Measurements from ENCODE around the gene ZNF474.

The ZNF474 gene

DNA sequence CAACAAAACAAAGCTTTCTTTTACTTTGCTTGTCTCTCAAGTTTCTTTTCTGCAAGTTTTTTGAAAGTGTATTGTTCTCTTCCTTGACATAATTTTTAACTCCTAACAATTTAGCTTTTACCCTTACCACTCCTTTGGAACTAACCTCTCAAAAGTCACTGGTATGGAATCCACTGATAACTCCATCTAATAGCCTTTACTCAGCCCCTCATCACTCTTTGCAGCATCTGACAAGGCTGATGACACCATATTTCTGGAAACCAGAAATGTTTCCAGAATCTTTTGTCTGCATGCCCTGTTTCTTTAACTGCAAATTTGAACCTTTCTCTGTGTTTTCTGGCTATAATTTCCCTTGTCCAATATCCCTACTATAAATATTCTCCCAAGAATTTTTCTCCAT, 46.5 kb downstream of the ZNF474 start:
- Mint-ChIP-seq H3K36me3 (no peaks in the 10 kb centered on the region), H3K4me1 (ENCODE audit: low read depth) (peaks cover under 1% of the 10 kb centered on the region), H3K27me3 (no peaks in the 10 kb centered on the region), H3K9me3 (ENCODE audit: low read depth) (no peaks in the 10 kb centered on the region), H3K4me3 (no peak overlapping the region), H3K27ac (no peak overlapping the region)

DNA sequence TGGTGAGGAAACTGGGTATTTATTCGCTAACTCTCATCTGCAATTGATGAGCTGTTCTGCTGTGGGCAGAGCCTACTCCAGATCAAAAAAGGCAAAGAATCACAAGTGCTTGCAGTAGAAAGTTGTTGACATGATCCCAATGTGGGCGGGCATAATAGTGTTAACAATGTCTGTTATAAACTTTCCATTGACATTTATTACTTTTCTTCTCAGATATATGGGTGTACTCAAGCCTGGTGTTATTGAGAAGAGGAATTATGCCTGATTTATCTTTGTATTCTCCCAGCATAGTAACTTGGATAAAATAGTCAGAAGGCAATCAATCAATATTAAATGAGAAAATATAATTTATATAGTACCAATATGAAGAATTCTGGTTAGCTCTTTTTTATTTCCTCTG, 47.8 kb downstream of the ZNF474 start:
- H3K4me1 Mint-ChIP-seq (ENCODE audit: low read depth), result peaks cover 4% of the 10 kb centered on the region
- no peaks in the 10 kb centered on the region for H3K9me3 Mint-ChIP-seq (ENCODE audit: low read depth)
- H3K27me3 Mint-ChIP-seq, result no peaks in the 10 kb centered on the region
- H3K4me3 Mint-ChIP-seq, result no peak overlapping the region
- no peak overlapping the region for H3K27ac Mint-ChIP-seq
- no peaks in the 10 kb centered on the region for H3K36me3 Mint-ChIP-seq

DNA sequence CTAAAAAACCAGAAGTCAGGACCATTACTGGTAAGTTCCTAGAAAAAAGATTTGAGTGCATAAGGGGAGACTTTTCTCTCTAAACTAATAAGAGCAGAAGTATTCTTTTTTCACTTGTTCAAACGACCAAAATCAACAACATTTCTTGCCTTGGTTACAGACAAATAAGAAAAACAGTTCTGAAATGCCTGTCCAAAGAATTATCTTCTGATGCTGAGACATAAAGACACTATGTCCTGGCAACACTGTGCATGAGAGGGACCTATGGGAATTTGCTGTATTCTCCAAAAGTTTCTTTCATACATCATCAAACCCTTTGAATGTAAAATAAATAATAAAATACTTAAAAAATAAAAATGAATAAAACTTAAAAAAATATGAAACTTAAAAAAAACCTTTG, 50.4 kb downstream of the ZNF474 start:
- peaks cover 4% of the 10 kb centered on the region for H3K4me1 Mint-ChIP-seq (ENCODE audit: low read depth)
- H3K36me3 Mint-ChIP-seq, result no peaks in the 10 kb centered on the region
- peaks cover 2% of the 10 kb centered on the region for H3K27me3 Mint-ChIP-seq
- no peaks in the 10 kb centered on the region for H3K9me3 Mint-ChIP-seq (ENCODE audit: low read depth)
- no peak overlapping the region for H3K4me3 Mint-ChIP-seq
- no peak overlapping the region for H3K27ac Mint-ChIP-seq

DNA sequence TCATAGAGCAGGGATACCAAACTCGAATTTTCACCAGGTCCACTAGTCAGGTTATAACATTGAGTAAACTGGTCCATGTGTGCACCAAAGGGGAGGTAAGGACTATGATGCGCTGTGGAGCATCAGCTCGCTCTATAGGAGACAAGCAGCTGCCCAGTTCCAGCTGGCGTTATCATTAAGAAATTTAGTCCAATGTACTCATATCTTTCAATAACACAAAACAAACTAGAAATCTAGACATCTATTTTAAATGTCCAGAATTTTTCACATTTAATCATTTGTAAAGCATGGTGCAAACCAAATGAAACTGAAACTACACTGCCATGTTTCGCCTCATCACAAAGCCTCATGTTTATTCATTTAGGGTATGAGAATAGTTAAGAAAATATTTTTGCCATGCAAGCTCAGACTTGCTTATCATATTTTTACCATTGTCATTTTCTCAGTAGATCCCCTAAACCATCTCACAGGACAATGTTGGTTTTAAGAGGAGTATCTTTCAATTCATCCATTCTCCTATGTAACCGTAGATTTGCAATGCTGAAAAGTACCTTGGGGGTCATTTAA, 50.9 kb downstream of the ZNF474 start:
- no peak overlapping the region for H3K4me3 Mint-ChIP-seq
- peaks cover 4% of the 10 kb centered on the region for H3K4me1 Mint-ChIP-seq (ENCODE audit: low read depth)
- no peak overlapping the region for H3K27ac Mint-ChIP-seq
- no peaks in the 10 kb centered on the region for H3K9me3 Mint-ChIP-seq (ENCODE audit: low read depth)
- H3K36me3 Mint-ChIP-seq, result no peaks in the 10 kb centered on the region
- H3K27me3 Mint-ChIP-seq, result peaks cover 2% of the 10 kb centered on the region

DNA sequence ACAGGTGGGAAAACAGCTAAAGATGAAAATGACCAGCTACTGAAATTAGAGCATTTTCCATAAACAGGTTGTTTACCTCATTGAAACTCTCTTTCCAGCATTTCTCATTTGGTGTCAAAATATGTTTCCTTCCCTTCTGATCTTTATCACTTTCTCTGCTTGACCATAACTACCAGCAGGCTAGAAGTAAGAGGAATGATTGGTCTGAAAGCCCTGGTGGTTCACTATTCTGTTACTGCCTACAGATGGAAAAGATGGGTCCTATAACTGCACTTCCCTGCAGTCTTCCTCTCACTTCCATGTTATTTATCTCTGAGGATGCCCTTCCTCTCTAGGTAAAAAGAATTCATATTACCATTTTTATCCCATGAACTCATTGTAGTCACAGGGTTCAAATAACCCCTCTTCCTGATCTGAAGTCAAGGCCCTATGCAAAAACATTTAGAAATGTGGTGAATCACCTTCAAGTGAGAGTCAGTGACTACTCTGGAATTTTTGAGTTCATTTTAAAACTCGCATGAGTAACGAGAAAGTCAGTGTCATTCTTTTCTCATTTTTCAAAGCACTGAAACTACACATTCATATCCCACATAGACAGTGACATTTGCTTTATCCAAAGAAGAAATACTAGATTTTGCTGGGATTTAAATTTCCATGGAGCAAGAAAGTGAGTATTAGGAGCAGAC, 51.7 kb downstream of the ZNF474 start:
- H3K27me3 Mint-ChIP-seq, result peaks cover 4% of the 10 kb centered on the region
- no peaks in the 10 kb centered on the region for H3K9me3 Mint-ChIP-seq (ENCODE audit: low read depth)
- H3K27ac Mint-ChIP-seq, result peak overlapping the region; percentile 11
- H3K4me3 Mint-ChIP-seq, result no peak overlapping the region
- no peaks in the 10 kb centered on the region for H3K36me3 Mint-ChIP-seq
- H3K4me1 Mint-ChIP-seq (ENCODE audit: low read depth), result peaks cover 4% of the 10 kb centered on the region

DNA sequence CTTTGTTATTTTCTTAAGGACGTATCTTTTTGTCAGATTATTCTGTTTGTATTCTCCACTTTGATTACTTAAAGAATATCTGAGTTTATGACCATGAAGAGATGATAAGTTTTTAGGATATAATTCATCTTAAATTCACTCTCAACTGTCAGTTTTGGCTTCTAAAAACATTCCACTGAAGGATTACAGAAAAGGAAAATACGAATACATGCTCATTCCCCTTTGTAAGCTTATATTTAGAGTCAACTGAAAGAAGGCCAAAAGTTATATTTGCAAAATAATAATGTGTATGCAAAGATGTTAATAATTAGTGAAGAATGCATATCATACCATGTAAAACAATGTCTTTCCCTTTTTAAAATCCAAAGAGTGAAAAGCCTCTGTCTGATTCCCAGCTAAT, 52.5 kb downstream of the ZNF474 start:
- Mint-ChIP-seq H3K36me3 (no peaks in the 10 kb centered on the region), H3K27me3 (peaks cover 4% of the 10 kb centered on the region), H3K9me3 (ENCODE audit: low read depth) (no peaks in the 10 kb centered on the region), H3K4me1 (ENCODE audit: low read depth) (peaks cover 4% of the 10 kb centered on the region), H3K4me3 (no peak overlapping the region), H3K27ac (no peak overlapping the region)

DNA sequence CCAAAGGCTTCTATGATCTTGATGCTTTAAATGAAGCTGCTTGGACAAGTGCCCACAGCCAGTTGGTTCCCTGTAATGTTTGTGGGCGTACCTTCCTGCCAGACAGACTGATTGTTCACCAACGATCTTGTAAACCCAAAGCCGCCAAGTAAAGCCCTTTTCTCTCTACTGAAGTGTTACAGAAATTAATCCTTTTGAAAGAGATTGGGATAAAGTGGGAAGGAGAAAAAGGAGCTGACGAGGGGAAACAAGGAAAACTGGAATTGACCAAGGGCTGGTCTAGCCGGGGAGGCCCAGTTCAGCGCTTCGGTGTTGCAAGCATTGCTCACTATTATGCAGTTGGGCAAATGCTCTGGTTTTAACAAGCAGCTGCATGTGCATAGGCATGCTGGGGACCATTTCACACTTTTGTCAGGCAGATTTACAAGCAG, 53.2 kb downstream of the ZNF474 start:
- Mint-ChIP-seq H3K27me3 (peaks cover 6% of the 10 kb centered on the region), H3K9me3 (ENCODE audit: low read depth) (no peaks in the 10 kb centered on the region), H3K36me3 (no peaks in the 10 kb centered on the region), H3K27ac (no peak overlapping the region), H3K4me1 (ENCODE audit: low read depth) (peaks cover 4% of the 10 kb centered on the region), H3K4me3 (no peak overlapping the region)

DNA sequence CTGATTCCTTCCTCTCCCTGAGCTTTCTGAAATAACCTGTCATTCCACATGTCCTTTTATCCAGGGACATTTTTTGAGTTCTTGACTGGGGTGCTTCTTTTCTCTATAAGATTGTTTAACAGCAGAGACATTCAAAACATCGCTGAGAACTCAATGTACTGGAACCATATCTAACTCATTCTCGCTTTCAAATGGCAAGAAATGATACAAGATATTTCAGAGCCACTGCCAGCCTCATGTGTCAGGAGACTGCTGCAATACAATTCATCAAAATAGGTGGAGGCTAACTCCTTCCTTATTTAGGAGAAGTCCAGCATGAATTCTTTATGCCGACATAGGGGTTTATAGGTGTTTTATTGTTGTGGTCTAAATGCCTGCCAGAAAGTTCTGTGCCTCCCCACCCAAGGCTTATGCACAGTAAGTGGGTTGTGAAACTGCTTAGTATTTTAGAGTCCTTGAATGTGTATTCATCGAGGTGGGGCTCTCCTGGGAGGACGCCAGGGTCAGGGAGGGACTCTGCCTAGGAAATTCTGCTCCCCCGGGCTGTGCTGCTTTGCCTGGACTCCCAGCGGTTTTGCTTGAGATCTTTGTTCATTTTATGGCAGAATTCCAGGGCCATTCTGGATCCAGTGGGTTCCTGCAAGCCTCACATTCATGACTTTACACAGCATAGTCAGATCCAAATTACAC, 53.9 kb downstream of the ZNF474 start:
- H3K27ac Mint-ChIP-seq, result no peak overlapping the region
- H3K9me3 Mint-ChIP-seq (ENCODE audit: low read depth), result no peaks in the 10 kb centered on the region
- no peak overlapping the region for H3K4me3 Mint-ChIP-seq
- H3K4me1 Mint-ChIP-seq (ENCODE audit: low read depth), result peaks cover 4% of the 10 kb centered on the region
- H3K36me3 Mint-ChIP-seq, result no peaks in the 10 kb centered on the region
- peaks cover 6% of the 10 kb centered on the region for H3K27me3 Mint-ChIP-seq

DNA sequence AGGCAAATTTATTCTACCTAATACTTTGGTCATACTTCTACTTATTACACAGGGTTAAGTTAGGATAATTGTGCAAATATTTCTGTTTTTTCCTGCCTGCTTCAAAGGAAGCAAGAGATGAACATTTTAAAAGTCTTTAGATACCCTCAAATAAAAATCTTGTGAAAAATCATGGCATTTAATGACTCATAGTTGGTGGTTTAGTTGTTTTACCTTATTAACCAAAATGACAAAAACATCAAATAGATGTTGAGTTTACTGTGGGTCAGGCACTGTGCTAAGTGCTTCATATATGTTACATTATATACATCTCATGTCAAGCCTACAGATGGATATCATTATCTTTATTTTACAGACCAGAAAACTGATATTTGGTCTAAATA, 54.4 kb downstream of the ZNF474 start:
- H3K9me3 Mint-ChIP-seq (ENCODE audit: low read depth), result no peaks in the 10 kb centered on the region
- no peak overlapping the region for H3K4me3 Mint-ChIP-seq
- H3K36me3 Mint-ChIP-seq, result no peaks in the 10 kb centered on the region
- peaks cover 4% of the 10 kb centered on the region for H3K4me1 Mint-ChIP-seq (ENCODE audit: low read depth)
- H3K27me3 Mint-ChIP-seq, result peaks cover 6% of the 10 kb centered on the region
- no peak overlapping the region for H3K27ac Mint-ChIP-seq

DNA sequence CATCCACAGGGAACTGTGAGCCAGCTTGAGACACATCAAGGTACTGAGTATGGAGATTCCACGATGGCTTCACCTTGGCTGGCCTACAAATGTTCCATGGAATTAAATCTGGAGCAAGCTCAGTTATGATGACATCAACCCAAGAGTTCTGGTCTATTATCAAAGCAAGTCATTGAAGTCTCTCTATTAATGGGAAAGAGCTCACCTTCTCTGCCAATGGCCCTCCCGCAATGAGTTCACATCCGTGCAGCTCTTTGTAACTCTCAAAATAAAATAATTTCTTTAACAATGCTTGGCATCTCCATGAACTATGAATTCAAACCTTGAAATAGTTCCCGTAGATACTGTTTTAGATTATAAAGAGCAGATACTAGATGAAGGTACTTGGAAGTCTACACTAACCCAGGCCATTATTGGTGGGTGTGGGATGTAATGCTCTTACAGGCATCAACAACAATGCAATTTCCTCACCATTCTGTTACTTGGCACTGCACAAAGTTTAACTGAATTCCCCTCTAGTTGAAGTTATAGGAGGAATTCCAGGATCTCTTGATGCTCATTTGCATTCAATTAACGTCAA, 55.4 kb downstream of the ZNF474 start:
- peaks cover 9% of the 10 kb centered on the region for H3K27me3 Mint-ChIP-seq
- H3K36me3 Mint-ChIP-seq, result no peaks in the 10 kb centered on the region
- H3K4me1 Mint-ChIP-seq (ENCODE audit: low read depth), result peaks cover 4% of the 10 kb centered on the region
- H3K27ac Mint-ChIP-seq, result no peak overlapping the region
- no peak overlapping the region for H3K4me3 Mint-ChIP-seq
- H3K9me3 Mint-ChIP-seq (ENCODE audit: low read depth), result no peaks in the 10 kb centered on the region

DNA sequence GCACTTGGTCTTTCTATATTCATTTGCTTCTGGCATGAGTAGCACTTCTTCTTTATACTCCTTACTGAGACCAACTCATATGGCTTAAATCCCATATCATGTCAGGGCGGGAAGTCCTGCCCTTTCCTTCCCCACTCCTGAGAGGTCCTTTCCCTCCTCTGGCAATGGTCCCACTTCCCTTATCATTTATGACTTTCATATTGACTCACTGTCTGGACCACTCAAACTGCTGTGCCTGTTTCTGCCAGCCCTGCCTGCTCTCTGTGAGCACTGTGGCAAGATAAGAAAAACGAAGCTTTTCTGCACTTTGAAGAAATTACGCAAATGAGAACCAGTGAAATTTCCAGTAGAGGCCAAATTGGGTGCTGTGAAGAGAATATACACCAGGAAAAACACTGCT, 58.1 kb downstream of the ZNF474 start:
- Mint-ChIP-seq H3K36me3 (no peaks in the 10 kb centered on the region), H3K4me1 (ENCODE audit: low read depth) (no peaks in the 10 kb centered on the region), H3K27ac (no peak overlapping the region), H3K9me3 (ENCODE audit: low read depth) (no peaks in the 10 kb centered on the region), H3K4me3 (no peak overlapping the region), H3K27me3 (peaks cover 10% of the 10 kb centered on the region)

DNA sequence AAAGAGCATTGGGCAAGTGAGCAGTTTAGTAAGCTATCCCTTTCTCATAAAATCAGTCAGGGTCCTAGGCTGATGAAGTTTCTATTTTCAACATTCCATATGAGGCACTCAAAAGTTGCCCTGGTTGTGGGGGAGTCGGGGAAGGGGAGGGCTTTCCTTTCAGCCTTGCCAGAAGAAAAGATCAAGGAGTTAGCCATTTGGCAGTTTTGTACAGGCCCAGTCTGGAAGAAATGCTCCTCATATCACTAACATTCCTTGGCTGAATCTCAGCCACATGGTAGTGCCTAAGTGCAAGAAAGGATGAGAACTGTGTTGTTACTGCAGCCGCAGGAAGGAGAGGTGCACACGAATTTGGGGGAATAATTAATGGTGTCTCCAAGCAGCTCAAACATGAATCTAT, 60.8 kb downstream of the ZNF474 start:
- H3K4me3 Mint-ChIP-seq, result no peak overlapping the region
- no peaks in the 10 kb centered on the region for H3K9me3 Mint-ChIP-seq (ENCODE audit: low read depth)
- no peaks in the 10 kb centered on the region for H3K36me3 Mint-ChIP-seq
- no peaks in the 10 kb centered on the region for H3K4me1 Mint-ChIP-seq (ENCODE audit: low read depth)
- H3K27me3 Mint-ChIP-seq, result peaks cover 16% of the 10 kb centered on the region
- no peak overlapping the region for H3K27ac Mint-ChIP-seq

DNA sequence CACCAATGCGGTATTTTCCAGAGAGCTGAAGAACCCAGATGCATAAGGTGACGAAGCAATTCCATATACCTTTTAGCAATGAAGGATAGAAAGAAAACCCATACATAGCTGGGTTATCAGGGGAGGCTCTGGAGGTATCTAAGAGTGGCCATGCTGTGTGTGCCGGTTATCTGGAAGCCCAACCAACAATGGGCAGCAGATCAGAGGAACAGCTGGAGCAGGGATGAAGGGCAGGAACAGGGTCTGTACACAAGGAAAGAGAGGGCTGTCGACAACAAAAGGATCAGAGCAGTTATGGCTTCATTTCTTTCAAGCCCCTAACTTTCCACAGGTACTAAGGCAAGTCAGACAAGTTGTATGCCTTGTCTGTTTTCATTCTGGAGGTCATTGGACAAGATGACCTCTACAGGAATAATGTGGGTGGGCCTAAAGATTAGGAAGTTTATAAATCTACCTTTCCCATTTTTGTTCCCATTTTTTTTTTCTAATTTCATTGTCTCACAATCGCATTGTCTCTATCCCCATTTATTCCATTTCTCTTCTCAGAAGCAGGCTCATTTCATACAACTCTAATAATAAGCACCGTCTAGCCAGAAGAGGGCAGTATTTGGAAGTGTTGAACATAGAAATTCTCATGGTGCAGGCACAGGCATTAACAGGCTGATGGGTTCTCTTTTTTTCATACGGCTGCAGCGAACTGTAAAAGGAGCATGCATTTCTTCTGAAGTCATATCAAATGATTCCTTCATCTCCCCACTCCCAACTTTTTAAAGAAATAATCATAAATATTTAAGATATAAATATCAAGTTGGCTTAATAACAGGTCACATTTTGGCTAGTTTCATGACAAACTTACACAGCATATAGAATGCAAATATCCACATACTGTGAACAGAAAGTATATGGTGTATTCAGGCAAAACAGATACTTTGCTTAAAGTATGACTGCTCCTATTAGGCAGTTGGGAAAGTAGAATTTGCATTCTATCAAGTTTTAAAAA, 63.5 kb downstream of the ZNF474 start:
- H3K4me1 Mint-ChIP-seq (ENCODE audit: low read depth), result no peaks in the 10 kb centered on the region
- no peak overlapping the region for H3K27ac Mint-ChIP-seq
- H3K9me3 Mint-ChIP-seq (ENCODE audit: low read depth), result no peaks in the 10 kb centered on the region
- peaks cover 12% of the 10 kb centered on the region for H3K27me3 Mint-ChIP-seq
- H3K4me3 Mint-ChIP-seq, result no peak overlapping the region
- H3K36me3 Mint-ChIP-seq, result no peaks in the 10 kb centered on the region

DNA sequence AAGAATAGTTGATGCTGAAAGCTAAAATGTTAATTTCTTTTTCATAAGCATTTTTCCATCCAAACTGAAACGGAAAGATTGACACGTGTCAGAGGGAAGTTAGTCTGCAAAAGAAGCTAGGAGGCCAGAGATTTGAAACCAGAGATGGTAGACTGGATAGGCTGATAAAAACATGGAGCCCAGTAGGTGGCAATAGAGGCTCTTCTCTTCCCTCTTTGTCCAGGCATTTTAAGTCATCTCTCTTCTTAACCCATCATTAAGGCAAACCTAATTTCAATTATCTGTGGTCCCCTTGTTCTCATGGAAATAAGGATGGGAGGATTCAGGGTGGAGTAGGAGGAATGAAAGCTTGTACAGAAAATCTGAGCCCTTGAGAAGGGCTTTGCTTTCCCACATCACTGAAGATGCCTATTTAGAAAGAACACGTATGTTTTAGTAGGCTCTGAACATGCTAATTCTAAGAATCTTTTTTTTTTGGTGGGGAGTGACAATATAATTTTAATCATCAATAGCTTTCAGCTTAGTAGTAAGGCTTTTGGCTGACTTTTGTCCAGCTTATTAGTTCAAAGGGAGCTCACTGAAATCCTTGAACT, 66.6 kb downstream of the ZNF474 start:
- no peaks in the 10 kb centered on the region for H3K36me3 Mint-ChIP-seq
- H3K4me3 Mint-ChIP-seq, result no peak overlapping the region
- H3K4me1 Mint-ChIP-seq (ENCODE audit: low read depth), result no peaks in the 10 kb centered on the region
- H3K27me3 Mint-ChIP-seq, result peaks cover 10% of the 10 kb centered on the region
- no peaks in the 10 kb centered on the region for H3K9me3 Mint-ChIP-seq (ENCODE audit: low read depth)
- H3K27ac Mint-ChIP-seq, result no peak overlapping the region

Data from activated naive CD8-positive, alpha-beta T cell (primary cell).